ENCODE results near the gene FNDC5. TPM values are rescaled to one million over a fixed set of nuclear protein-coding genes. Genes with fewer than 3 reads are reported as not detected.

Gene FNDC5
- total and polyA plus RNA-seq, 2 experiments from 2014 or later, result 1.0 to 1.7 TPM

DNA sequence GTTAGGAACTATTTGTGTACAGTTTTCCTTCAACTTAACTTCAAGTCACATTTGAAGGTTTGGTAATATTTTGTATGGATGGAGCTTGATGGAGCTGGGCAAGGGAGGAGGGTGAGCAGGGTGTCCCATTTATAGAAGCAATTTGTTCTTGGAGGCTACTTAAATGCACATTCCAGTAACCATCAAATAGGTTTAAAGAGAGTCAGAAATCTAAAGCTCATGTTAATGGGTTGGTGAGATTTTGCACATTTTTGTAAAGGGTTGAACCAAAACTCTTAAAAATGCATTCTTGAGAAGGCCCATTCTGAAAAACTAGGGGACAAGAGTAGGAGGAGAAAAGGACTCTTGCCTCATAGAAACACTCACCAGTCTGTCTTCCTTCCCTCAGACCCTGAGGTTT, 10.1 kb downstream of the FNDC5 start (continued):
- TF ChIP-seq, protein P1, sequence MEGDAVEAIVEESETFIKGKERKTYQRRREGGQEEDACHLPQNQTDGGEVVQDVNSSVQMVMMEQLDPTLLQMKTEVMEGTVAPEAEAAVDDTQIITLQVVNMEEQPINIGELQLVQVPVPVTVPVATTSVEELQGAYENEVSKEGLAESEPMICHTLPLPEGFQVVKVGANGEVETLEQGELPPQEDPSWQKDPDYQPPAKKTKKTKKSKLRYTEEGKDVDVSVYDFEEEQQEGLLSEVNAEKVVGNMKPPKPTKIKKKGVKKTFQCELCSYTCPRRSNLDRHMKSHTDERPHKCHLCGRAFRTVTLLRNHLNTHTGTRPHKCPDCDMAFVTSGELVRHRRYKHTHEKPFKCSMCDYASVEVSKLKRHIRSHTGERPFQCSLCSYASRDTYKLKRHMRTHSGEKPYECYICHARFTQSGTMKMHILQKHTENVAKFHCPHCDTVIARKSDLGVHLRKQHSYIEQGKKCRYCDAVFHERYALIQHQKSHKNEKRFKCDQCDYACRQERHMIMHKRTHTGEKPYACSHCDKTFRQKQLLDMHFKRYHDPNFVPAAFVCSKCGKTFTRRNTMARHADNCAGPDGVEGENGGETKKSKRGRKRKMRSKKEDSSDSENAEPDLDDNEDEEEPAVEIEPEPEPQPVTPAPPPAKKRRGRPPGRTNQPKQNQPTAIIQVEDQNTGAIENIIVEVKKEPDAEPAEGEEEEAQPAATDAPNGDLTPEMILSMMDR (conservative IDR thresholded peaks at IDR 0.05; ENCODE audit: low read depth in 2 of 2), result no peak
- TF ChIP-seq EZH2 (IDR thresholded peaks at IDR 0.05; ENCODE audit: low read depth, unreplicated experiment) (no peak), ETS1 (IDR thresholded peaks at IDR 0.05) (no peak), REST (IDR thresholded peaks at IDR 0.05; ENCODE audit: unreplicated experiment) (no peak), POLR2AphosphoS5 (IDR thresholded peaks at IDR 0.05; ENCODE audit: low read depth) (no peak), ZNF114 (CRISPR knock-in tag; IDR thresholded peaks at IDR 0.05) (no peak)

DNA sequence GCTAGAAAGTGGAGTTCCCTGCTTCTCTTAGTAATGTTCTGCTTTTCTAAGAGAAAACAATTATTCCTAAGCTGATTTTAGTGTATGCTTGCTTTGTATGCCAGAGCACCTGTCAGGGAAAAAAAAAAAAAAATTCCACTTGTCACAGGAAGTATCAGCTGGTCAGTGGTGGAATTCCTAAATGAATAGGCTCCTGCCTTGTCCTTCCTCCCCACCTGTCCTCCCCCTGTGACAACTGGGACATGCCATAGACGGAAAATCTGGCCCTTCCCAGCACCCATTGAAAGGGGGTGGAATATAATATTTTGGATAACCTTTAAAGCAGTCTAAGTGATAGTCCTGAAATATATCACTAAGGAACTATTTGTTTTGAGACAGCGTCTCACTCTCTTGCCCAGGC, 10.8 kb downstream of the FNDC5 start:
- Histone ChIP-seq H3K27me3 (ENCODE audit: insufficient read depth) (no peaks in the 10 kb centered on the region), H2AFZ (no peak overlapping the region), H3K9me2 (ENCODE audit: insufficient read depth) (no peaks in the 10 kb centered on the region), H3K79me2 (replicated peaks; ENCODE audit: insufficient read depth) (no peaks in the 10 kb centered on the region), H3F3A (replicated peaks; ENCODE audit: low read depth) (no peaks in the 10 kb centered on the region), H3K27ac (ENCODE audit: low read depth) (no peak overlapping the region), H3K36me3 (ENCODE audit: insufficient read depth) (peaks cover 7% of the 10 kb centered on the region; the same call in 1 of the 2 replicates), H3K4me2 (no peak overlapping the region), H3K4me3 (no peak overlapping the region), H4K20me1 (replicated peaks; ENCODE audit: insufficient read depth) (peaks cover 14% of the 10 kb centered on the region; the same call in 1 of the 2 replicates), H3K4me1 (ENCODE audit: insufficient read depth) (no peaks in the 10 kb centered on the region)
- Mint-ChIP-seq H3K4me3 (no peak overlapping the region), H3K36me3 (ENCODE audit: low read depth) (peaks cover 25% of the 10 kb centered on the region), H3K27me3 (ENCODE audit: insufficient read depth, low read depth, poor library complexity) (no peaks in the 10 kb centered on the region), H3K9me3 (no peaks in the 10 kb centered on the region), H3K4me1 (no peaks in the 10 kb centered on the region), H3K27ac (no peak overlapping the region)
- ATAC-seq (no peak), DNase-seq (ENCODE audit: low spot score) (no peak)
- TF ChIP-seq, protein P2, sequence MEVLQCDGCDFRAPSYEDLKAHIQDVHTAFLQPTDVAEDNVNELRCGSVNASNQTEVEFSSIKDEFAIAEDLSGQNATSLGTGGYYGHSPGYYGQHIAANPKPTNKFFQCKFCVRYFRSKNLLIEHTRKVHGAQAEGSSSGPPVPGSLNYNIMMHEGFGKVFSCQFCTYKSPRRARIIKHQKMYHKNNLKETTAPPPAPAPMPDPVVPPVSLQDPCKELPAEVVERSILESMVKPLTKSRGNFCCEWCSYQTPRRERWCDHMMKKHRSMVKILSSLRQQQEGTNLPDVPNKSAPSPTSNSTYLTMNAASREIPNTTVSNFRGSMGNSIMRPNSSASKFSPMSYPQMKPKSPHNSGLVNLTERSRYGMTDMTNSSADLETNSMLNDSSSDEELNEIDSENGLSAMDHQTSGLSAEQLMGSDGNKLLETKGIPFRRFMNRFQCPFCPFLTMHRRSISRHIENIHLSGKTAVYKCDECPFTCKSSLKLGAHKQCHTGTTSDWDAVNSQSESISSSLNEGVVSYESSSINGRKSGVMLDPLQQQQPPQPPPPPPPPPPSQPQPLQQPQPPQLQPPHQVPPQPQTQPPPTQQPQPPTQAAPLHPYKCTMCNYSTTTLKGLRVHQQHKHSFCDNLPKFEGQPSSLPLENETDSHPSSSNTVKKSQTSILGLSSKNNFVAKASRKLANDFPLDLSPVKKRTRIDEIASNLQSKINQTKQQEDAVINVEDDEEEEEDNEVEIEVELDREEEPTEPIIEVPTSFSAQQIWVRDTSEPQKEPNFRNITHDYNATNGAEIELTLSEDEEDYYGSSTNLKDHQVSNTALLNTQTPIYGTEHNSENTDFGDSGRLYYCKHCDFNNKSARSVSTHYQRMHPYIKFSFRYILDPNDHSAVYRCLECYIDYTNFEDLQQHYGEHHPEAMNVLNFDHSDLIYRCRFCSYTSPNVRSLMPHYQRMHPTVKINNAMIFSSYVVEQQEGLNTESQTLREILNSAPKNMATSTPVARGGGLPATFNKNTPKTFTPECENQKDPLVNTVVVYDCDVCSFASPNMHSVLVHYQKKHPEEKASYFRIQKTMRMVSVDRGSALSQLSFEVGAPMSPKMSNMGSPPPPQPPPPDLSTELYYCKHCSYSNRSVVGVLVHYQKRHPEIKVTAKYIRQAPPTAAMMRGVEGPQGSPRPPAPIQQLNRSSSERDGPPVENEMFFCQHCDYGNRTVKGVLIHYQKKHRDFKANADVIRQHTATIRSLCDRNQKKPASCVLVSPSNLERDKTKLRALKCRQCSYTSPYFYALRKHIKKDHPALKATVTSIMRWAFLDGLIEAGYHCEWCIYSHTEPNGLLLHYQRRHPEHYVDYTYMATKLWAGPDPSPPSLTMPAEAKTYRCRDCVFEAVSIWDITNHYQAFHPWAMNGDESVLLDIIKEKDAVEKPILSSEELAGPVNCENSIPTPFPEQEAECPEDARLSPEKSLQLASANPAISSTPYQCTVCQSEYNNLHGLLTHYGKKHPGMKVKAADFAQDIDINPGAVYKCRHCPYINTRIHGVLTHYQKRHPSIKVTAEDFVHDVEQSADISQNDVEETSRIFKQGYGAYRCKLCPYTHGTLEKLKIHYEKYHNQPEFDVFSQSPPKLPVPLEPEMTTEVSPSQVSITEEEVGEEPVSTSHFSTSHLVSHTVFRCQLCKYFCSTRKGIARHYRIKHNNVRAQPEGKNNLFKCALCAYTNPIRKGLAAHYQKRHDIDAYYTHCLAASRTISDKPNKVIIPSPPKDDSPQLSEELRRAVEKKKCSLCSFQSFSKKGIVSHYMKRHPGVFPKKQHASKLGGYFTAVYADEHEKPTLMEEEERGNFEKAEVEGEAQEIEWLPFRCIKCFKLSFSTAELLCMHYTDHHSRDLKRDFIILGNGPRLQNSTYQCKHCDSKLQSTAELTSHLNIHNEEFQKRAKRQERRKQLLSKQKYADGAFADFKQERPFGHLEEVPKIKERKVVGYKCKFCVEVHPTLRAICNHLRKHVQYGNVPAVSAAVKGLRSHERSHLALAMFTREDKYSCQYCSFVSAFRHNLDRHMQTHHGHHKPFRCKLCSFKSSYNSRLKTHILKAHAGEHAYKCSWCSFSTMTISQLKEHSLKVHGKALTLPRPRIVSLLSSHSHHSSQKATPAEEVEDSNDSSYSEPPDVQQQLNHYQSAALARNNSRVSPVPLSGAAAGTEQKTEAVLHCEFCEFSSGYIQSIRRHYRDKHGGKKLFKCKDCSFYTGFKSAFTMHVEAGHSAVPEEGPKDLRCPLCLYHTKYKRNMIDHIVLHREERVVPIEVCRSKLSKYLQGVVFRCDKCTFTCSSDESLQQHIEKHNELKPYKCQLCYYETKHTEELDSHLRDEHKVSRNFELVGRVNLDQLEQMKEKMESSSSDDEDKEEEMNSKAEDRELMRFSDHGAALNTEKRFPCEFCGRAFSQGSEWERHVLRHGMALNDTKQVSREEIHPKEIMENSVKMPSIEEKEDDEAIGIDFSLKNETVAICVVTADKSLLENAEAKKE (CRISPR knock-in tag; IDR thresholded peaks at IDR 0.05), result no peak
- TF ChIP-seq ZNF114 (CRISPR knock-in tag; IDR thresholded peaks at IDR 0.05) (no peak), POLR2AphosphoS5 (IDR thresholded peaks at IDR 0.05; ENCODE audit: low read depth) (no peak), EZH2 (IDR thresholded peaks at IDR 0.05; ENCODE audit: low read depth, unreplicated experiment) (no peak), ZNF331 (CRISPR knock-in tag; IDR thresholded peaks at IDR 0.05; ENCODE audit: low read depth) (no peak), JUNB (IDR thresholded peaks at IDR 0.05; ENCODE audit: unreplicated experiment) (no peak), CREB1 (CRISPR knock-in tag; IDR thresholded peaks at IDR 0.05; ENCODE audit: low read depth) (no peak), ETS1 (IDR thresholded peaks at IDR 0.05) (no peak)

Measured in GM23338 (cell line).